ENCODE data around the gene NELL1.
A peak's percentile ranks its signal among the peaks of the same experiment; 100 is the strongest.

GRCh38 chr11:21385669-21386440, 716.5 kb downstream of the NELL1 start:
- TF ChIP-seq CTCF (IDR thresholded peaks at IDR 0.05) (no peak), REST (IDR thresholded peaks at IDR 0.05; ENCODE audit: insufficient read depth in 1 of 2, low read depth in 2 of 2, low read length in 1 of 2) (peak in 1 of 2 experiments; percentile 55; a peak in 1 of 4 replicates), POLR2AphosphoS5 (IDR thresholded peaks at IDR 0.05; ENCODE audit: low read depth, low read length) (no peak), SIN3A (IDR thresholded peaks at IDR 0.05; ENCODE audit: borderline replicate concordance, insufficient read depth, low read depth, low read length) (no peak)
